AG08395 (cell line): ENCODE data around the gene RBM24.
"Not testable (repeated sequence)": the region's sequence is repeated elsewhere in the genome, so short reads cannot be mapped to it uniquely, and the experiment has no call there.

Source experiments
- DNase-seq: peaks from one replicate; pipeline ENCODE4 v3.0.0; 2012; ENCODE audit warnings: mixed read lengths, low spot score

RBM24 gene

DNA sequence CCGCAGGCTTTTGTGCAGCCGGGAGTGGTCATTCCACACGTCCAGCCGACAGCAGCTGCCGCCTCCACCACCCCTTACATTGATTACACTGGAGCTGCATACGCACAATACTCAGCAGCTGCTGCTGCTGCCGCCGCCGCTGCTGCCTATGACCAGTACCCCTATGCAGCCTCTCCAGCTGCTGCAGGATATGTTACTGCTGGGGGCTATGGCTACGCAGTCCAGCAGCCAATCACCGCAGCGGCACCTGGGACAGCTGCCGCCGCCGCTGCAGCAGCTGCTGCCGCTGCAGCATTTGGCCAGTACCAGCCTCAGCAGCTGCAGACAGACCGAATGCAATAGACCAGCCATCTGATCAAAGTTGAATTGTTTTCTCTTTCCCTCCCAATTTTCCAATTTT lies 10.6 kb downstream of the RBM24 start:
- no peak for DNase-seq

GRCh38 chr6:17292600-17293133 lies 11.5 kb downstream of the RBM24 start:
- no peak for DNase-seq

DNA sequence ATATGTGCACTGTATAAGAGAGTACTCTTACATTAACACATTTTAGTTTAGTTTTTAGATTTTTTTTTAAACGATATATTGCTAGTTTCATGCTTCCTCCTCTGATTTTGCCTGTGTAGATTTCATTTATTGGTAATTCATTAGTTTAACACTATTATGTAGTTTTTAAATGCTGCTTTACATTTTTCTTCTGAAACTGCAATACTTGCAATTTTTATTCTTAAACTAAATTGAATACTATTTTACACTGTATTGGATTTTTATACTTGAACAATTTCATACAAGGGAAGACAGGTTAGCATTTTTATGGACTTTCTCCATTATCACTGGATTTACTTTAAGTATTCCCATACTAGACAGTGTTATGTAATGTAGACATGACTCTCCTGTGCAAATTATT lies 12.2 kb downstream of the RBM24 start:
- no peak for DNase-seq

DNA sequence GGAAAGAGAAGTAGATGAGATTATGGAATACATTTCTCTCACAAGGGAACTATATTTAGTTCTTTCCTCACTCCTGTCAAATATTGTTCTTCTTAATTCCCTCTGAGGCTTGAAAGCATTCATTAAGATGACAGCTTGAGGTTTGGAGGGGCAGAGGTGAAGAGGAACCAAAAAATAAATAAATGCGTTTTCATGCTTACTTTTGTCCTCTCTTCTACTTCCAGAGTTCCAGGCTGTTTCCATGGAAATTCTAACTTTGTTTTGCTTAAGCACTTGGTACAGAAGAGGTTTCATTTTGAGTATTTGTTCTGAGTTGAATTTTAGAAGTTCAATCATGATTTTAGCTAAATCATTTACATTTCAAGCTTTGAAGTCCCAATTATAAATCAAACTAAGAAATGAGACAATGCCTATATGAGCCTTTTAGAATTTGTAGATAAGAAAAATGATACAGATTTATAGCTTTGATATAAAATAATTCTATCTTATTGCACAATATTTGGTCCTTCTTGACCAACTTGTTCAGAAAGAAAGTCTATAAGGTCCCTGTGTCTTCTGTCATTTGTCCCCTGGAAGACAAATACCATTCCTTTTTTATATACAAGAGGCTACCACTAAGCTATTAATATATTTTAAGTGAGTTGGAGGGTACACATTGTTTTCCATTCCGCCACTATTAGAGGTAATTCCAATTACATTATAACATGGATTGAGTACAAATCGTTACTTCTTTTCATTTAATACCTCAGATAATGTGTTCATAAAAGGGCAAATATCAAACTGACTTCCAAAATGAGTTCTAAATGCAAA lies 16.3 kb downstream of the RBM24 start:
- DNase-seq: no peak

DNA sequence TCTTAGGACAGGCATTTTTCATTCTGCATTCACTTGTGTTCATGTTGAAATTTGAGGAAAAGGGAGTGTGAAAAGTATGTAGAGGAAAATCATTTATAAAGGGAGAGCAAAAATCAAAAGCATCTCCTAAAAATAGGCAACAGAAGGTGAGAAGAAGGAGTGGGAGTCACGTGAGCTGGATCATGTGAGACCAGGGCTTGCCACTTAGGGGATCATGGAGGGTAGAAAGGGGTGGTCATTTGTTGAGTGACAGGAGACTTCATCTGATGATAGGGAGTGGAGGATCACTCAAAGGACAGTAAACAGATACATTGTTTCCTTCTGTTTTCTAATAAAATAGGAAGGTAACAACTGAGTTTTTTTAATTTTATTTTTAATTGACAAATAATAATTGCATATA lies 17.1 kb downstream of the RBM24 start:
- no peak for DNase-seq

GRCh38 chr6:17299222-17299621 lies 18.1 kb downstream of the RBM24 start:
- no peak for DNase-seq

GRCh38 chr6:17299750-17300149 lies 18.6 kb downstream of the RBM24 start:
- no peak for DNase-seq

- DNase-seq: no peak
These were observed 19.5 kb downstream of the RBM24 start for GRCh38 chr6:17300637-17301036.

GRCh38 chr6:17303444-17303843 lies 22.3 kb downstream of the RBM24 start:
- DNase-seq: no peak

- DNase-seq: peak; percentile 39
These were observed 24.2 kb downstream of the RBM24 start for GRCh38 chr6:17305219-17306001.

DNA sequence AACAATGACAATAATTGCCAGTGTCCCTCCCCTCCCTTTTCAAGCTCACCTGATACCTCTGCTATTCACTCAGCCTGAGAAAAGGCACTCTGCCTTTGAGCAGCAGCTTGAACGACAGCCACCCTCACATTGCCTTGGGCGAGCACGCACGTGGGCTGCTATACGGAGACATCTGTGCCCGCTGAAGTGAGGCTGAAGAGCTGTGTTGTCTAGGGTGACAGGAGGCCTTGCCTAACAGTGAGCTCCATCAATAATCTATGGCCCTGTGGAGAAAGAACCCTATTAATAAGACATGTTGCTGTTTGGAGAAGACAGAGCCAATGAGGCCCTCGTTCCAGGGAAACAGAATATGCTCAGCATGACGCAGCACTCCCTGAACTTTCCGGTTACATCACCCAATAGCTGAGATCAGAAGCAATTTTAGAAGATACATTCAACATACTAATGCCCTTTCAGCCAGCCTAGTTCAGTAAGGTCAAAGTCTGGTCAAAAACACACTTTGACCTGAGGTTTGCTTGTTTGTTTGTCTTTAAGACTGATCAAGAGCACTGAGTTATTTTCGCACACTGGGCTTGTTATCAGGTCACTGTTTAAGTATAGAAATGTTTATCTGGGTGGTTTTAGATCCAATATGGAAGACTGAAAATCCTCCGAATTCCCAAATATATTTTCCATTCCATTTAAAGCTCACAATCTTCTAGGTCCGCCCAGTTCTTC lies 30.6 kb downstream of the RBM24 start:
- DNase-seq: peak; percentile 25

DNA sequence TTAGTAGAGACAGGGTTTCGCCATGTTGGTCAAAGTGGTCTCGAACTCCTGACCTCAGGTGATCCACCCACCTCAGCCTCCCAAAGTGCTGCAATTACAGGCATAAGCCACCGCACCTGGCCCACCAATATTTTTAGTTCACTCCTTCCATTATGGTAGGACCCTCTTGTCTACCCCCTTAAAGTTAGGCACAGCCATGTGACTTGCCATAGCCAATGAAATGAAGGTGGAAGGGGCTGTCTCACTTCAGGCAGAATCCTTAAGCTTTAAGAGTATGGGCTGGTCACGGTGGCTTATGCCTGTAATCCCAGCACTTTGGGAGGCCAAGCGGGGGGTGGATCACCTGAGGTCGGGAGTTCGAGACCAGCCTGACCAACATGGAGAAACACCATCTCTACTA lies 32.1 kb downstream of the RBM24 start:
- DNase-seq: not testable (repeated sequence)

GRCh38 chr6:17313971-17314370 lies 32.8 kb downstream of the RBM24 start:
- no peak for DNase-seq

DNA sequence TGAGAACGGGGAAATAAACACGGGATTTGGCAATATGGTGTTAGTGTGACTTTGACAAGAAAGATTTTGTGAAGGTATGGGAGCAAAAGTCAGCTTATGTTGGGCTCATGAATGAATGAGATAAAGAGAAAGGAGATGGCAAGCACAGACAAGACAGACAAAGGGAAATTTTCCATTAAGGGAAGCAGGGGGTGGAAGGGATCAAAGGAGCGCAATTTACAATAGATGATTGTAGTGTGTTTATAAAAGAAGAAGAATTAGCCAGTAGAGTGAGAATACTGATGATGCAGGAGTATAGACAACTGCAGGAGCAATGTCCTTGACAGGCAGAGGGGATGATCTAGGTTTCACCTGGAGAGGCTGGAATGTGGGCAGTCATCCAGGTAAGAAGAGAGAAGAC lies 34.1 kb downstream of the RBM24 start:
- DNase-seq: no peak

DNA sequence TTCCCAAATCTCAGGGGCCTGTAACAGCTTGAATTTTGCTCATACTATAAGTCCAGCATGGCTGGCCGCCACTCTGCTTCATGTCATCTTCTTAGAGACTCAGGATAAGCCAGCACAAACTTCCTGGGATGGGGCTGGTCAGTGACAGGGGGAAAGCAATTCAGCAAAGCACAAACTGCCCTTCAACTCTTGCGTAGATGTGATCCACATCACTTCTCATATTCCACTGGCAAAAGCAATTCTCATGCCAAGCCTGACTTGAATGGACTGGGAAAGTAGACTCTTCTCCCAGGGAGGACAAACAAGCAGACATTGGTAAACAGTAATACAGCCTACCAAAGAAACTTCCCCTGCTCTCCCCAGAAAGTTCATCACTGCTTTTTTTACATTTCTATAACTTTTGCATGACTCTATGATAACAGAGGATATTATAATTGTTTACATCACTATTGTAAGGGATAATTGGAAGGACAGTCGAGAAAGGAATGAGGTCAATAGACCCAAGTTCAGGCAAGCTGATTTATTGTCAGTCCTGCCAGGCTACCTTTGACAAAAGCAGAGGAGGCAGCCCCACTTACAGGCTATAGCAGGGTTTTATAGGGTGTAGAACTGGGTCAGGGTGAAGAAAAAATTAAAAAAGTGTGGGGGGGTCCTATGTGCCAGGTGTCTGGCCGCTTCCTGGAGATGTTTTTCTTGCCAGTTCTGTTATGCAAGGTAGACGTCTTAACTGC lies 37.4 kb downstream of the RBM24 start:
- DNase-seq: no peak

DNA sequence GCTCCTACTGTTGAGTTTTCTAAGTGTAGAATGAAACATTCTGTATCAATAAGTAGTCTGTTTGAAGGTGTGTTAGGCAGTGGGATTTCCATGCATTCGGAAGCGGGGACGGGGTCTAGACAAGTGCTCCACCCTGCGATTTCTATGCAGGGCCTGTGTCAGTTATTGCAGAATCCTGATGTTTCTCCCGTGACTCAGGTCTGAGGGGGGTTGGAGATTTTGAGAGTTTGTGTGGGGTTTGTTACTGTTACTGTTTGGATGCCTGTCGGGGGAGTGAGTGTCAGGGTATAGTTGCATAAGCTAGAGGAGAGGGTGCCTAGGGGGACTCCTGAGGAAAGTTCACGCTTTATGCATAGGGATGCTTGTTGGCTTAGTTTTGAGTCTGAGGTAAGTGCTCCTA lies 39.1 kb downstream of the RBM24 start:
- DNase-seq: not testable (repeated sequence)

GRCh38 chr6:17331238-17331637 lies 50.1 kb downstream of the RBM24 start:
- no peak for DNase-seq

GRCh38 chr6:17334265-17334664 lies 53.1 kb downstream of the RBM24 start:
- DNase-seq: no peak

DNA sequence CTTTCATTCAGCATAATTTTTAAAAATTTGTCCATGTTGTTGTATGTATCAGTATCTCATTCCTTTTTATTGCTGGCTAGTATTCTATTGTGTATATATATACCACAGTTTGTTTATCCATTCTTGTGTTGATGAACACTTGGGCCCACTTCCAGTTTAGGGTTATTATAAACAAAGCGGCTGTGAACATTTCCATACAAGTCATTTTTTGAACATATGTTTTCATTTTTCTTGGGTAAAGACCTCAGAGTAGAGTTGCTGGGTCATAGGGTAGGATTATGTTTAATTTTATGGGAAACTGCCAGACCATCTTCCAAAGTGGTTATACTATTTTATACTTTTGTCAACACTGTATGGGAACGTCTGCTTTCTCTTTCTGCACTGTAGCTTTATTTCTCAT lies 55.3 kb downstream of the RBM24 start:
- no peak for DNase-seq

DNA sequence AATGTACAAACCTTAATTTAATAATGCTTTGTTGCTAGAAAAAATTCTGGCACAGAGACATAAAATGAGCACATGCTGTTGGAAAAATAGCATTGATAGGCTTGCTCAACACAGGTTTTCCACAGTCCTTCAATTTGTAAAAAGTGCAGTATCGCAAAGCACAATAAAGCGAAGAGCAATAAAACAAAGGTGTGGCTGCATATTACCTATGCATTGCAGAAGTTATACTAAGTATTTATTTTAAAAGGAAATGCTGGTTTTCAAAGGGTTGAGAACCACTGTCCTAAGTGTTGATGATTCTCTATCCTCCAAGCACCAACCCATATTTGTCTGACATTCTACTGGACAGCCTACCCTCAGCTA lies 58.1 kb downstream of the RBM24 start:
- no peak for DNase-seq

DNA sequence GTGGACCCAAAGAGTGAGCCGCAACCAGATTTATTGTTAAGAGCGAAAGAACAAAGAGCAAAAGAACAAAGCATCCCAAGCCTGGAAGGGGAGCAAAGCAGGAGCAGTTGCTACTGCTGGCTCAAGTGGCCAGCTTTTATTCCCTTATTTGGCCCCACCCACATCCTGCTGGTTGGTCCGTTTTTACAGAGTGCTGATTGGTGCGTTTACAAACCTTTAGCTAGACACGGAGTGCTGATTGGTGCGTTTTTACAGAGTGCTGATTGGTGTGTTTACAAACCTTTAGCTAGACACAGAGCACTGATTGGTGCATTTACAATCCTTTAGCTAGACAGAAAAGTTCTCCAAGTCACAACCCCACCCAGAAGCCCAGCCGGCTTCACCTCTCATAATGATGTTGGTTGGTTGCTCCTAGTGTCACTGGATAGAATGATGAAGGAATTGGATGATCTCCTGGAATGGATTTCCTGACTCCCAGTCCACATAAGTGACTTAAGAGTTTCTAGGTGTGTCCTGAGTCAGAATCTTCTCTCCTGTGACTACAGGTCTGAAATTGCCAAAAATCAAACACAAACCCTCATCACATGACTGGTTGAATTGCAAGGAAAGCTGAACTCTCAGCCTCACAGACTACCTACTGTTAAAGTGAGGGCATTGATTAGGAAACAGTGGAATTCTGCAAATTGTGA lies 60.1 kb downstream of the RBM24 start:
- no peak for DNase-seq
